ENCODE results near the gene UGT2A2. TPM values are rescaled to one million over a fixed set of nuclear protein-coding genes. Genes with fewer than 3 reads are reported as not detected.
A peak's percentile ranks its signal among the peaks of the same experiment; 100 is the strongest.
"Not testable (repeated sequence)": the region's sequence is repeated elsewhere in the genome, so short reads cannot be mapped to it uniquely, and the experiment has no call there.

Gene UGT2A2
- not detected in 2 replicates for total RNA-seq (2021)
- Bru-seq, nascent RNA: percentile 32 among the genes with signal in this experiment
- BruChase-seq, experiment 1, labeled RNA remaining after a 2-hour chase: not detected
- not detected for BruChase-seq, experiment 2, labeled RNA remaining after a 6-hour chase
- long read RNA-seq: 0 reads

DNA sequence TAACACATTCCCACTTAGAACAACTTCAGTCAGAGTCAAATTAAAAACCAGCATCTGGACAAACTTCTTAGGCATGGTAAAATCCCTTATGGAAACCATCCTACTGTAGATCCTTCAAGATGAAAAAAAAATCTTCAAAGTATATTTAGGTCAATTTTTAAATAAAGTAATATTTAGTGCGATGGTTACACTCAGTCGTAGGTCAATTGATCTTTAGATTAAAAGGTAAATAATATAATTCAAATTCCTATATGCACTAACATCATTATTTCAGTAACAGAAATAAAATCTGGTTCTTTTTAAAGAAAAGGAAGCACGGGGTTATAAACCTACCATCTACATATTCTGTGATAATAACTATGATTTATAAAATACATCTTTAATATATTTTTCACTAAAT is at the start of gene UGT2A2:
Gene UGT2A2, minus strand, starts transcription at position 101 of the 400 bp plus-strand sequence. Its CDS starts 2 bp downstream, at position 99.
- TF ChIP-seq, protein P1, sequence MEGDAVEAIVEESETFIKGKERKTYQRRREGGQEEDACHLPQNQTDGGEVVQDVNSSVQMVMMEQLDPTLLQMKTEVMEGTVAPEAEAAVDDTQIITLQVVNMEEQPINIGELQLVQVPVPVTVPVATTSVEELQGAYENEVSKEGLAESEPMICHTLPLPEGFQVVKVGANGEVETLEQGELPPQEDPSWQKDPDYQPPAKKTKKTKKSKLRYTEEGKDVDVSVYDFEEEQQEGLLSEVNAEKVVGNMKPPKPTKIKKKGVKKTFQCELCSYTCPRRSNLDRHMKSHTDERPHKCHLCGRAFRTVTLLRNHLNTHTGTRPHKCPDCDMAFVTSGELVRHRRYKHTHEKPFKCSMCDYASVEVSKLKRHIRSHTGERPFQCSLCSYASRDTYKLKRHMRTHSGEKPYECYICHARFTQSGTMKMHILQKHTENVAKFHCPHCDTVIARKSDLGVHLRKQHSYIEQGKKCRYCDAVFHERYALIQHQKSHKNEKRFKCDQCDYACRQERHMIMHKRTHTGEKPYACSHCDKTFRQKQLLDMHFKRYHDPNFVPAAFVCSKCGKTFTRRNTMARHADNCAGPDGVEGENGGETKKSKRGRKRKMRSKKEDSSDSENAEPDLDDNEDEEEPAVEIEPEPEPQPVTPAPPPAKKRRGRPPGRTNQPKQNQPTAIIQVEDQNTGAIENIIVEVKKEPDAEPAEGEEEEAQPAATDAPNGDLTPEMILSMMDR (conservative IDR thresholded peaks at IDR 0.05; ENCODE audit: low read depth, low read length): no peak
- no peak for TF ChIP-seq EZH2 (IDR thresholded peaks at IDR 0.05; ENCODE audit: borderline replicate concordance, low read depth, low read length, poor library complexity, severe bottlenecking)
- Histone ChIP-seq H3K27ac (ENCODE audit: low read depth, low read length, poor library complexity, severe bottlenecking) (no peak within 1 kb of the TSS), H3K9me3 (ENCODE audit: low read depth, low read length, poor library complexity, severe bottlenecking) (no peaks in the 10 kb centered on the region), H3K4me1 (ENCODE audit: insufficient read depth, low read length, poor library complexity, severe bottlenecking) (no peaks in the 10 kb centered on the region), H3K36me3 (ENCODE audit: insufficient read depth, low read length, poor library complexity, severe bottlenecking) (no peaks in the 10 kb centered on the region), H3K4me3 (ENCODE audit: low read depth, low read length, poor library complexity, severe bottlenecking) (no peak within 1 kb of the TSS), H3K27me3 (replicated peaks; ENCODE audit: insufficient read depth, low read depth, low read length, poor library complexity) (no peaks in the 10 kb centered on the region)
- DNase-seq (ENCODE audit: low spot score): no peak
- ChIA-PET CTCF (no interaction called here), POLR2A (ENCODE audit: low non-redundant PET) (no interaction called here)
- intact Hi-C loops (cut with micrococcal nuclease; ENCODE audit: unreplicated experiment): no loop called here
- BruUV-seq (replicated peaks): no TSS peak

DNA sequence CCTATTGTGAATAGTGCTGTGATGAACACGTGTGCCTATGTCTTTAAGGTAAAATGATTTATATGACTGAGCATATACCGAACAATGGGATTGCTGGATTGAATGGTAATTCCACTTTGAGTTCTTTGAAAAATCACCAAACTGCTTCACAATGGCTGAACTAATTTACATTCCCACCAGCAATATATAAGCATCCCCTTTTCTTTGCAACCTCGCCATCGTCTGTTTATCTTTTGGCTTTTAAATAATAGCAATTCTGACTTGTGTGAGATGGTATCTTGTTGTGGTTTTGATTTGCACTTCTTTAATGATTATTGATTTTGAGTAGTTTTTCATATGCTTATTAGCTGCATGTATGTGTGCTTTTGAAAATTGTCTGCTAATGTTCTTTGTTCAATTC is 45.4 kb upstream of the UGT2A2 start:
- intact Hi-C loops (cut with micrococcal nuclease; ENCODE audit: unreplicated experiment): loop anchor here (10.0 kb wide), 1 partner anchor 830 kb away; the partner anchor contains the start of gene AMTN
- Histone ChIP-seq H3K36me3 (ENCODE audit: insufficient read depth, low read length, poor library complexity, severe bottlenecking) (no peaks in the 10 kb centered on the region), H3K9me3 (ENCODE audit: low read depth, low read length, poor library complexity, severe bottlenecking) (no peaks in the 10 kb centered on the region), H3K27ac (ENCODE audit: low read depth, low read length, poor library complexity, severe bottlenecking) (no peak overlapping the region), H3K4me1 (ENCODE audit: insufficient read depth, low read length, poor library complexity, severe bottlenecking) (no peaks in the 10 kb centered on the region), H3K27me3 (replicated peaks; ENCODE audit: insufficient read depth, low read depth, low read length, poor library complexity) (no peaks in the 10 kb centered on the region), H3K4me3 (ENCODE audit: low read depth, low read length, poor library complexity, severe bottlenecking) (no peak overlapping the region)
- no peak for DNase-seq (ENCODE audit: low spot score)
- ChIA-PET CTCF (no interaction called here), POLR2A (ENCODE audit: low non-redundant PET) (no interaction called here)
- BruUV-seq (replicated peaks): no TSS peak
- TF ChIP-seq, protein P1 (conservative IDR thresholded peaks at IDR 0.05; ENCODE audit: low read depth, low read length): no peak
- no peak for TF ChIP-seq EZH2 (IDR thresholded peaks at IDR 0.05; ENCODE audit: borderline replicate concordance, low read depth, low read length, poor library complexity, severe bottlenecking)

DNA sequence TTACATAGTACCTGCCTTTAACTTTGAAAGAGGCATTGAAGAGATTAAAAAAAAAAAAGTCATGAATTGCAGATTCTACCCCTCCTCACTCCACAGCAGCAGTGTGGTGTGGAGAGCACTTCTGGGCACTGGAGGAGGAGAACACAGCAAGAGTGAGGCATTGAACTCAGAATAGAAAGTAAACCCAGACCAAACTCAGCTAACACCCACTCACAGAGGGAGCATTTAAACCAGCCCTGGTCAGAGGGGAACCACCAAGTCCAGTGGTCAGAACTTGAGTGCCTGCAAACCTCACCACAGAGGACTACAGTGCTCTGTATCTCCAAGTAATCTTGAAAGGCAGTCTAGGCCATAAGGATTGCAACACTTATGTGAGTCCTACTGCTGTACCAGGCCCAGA is 29.2 kb upstream of the UGT2A2 start:
- Histone ChIP-seq H3K9me3 (ENCODE audit: low read depth, low read length, poor library complexity, severe bottlenecking) (no peaks in the 10 kb centered on the region), H3K27ac (ENCODE audit: low read depth, low read length, poor library complexity, severe bottlenecking) (no peak overlapping the region), H3K36me3 (ENCODE audit: insufficient read depth, low read length, poor library complexity, severe bottlenecking) (no peaks in the 10 kb centered on the region), H3K4me3 (ENCODE audit: low read depth, low read length, poor library complexity, severe bottlenecking) (no peak overlapping the region), H3K27me3 (replicated peaks; ENCODE audit: insufficient read depth, low read depth, low read length, poor library complexity) (no peaks in the 10 kb centered on the region), H3K4me1 (ENCODE audit: insufficient read depth, low read length, poor library complexity, severe bottlenecking) (no peaks in the 10 kb centered on the region)
- TF ChIP-seq EZH2 (IDR thresholded peaks at IDR 0.05; ENCODE audit: borderline replicate concordance, low read depth, low read length, poor library complexity, severe bottlenecking): no peak
- TF ChIP-seq, protein P1 (conservative IDR thresholded peaks at IDR 0.05; ENCODE audit: low read depth, low read length): no peak
- ChIA-PET POLR2A (ENCODE audit: low non-redundant PET) (no interaction called here), CTCF (no interaction called here)
- DNase-seq (ENCODE audit: low spot score): no peak
- BruUV-seq (replicated peaks): no TSS peak
- intact Hi-C loops (cut with micrococcal nuclease; ENCODE audit: unreplicated experiment): no loop called here

DNA sequence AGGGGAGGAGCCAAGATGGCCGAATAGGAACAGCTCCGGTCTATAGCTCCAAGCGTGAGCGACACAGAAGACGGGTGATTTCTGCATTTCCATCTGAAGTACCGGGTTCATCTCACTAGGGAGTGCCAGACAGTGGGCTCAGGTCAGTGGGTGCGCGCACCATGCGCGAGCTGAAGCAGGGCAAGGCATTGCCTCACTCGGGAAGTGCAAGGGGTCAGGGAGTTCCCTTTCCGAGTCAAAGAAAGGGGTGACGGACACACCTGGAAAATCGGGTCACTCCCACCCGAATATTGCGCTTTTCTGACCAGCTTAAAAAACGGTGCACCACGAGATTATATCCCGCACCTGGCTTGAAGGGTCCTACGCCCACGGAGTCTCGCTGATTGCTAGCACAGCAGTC is 24.6 kb upstream of the UGT2A2 start:
- BruUV-seq (replicated peaks); CTCF ChIA-PET; DNase-seq (ENCODE audit: low spot score); intact Hi-C loops (cut with micrococcal nuclease; ENCODE audit: unreplicated experiment); H3K4me3 ChIP-seq (ENCODE audit: low read depth, low read length, poor library complexity, severe bottlenecking); POLR2A ChIA-PET (ENCODE audit: low non-redundant PET); H3K4me1 ChIP-seq (ENCODE audit: insufficient read depth, low read length, poor library complexity, severe bottlenecking); H3K9me3 ChIP-seq (ENCODE audit: low read depth, low read length, poor library complexity, severe bottlenecking); H3K36me3 ChIP-seq (ENCODE audit: insufficient read depth, low read length, poor library complexity, severe bottlenecking); H3K27me3 ChIP-seq (replicated peaks; ENCODE audit: insufficient read depth, low read depth, low read length, poor library complexity); H3K27ac ChIP-seq (ENCODE audit: low read depth, low read length, poor library complexity, severe bottlenecking): not testable (repeated sequence)

DNA sequence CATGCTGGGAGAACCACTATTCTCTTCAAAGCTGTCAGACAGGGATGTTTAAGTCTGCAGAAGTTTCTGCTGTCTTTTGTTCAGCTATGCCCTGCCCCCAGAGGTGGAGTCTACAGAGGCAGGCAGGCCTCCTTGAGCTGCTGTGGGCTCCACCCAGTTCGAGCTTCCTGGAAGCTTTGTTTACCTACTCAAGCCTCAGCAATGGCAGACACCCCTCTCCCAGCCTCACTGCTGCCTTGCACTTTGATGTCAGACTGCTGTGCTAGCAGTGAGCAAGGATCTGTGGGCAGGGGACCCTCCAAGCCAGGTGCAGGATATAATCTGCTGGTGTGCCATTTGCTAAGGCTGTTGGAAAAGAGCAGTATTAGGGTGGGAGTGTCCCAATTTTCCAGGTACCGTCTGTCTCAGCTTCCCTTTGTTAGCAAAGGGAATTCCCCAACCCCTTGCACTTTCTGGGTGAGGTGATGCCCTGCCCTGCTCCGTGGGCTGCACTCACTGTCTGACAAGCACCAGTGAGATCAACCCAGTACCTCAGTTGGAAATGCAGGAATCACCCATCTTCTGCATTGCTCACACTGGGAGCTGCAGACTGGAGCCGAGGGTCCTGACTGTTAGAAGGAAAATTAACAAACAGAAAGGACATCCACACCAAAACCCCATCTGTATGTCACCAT is 21.8 kb upstream of the UGT2A2 start:
- H3K4me1 ChIP-seq (ENCODE audit: insufficient read depth, low read length, poor library complexity, severe bottlenecking); H3K27ac ChIP-seq (ENCODE audit: low read depth, low read length, poor library complexity, severe bottlenecking); H3K27me3 ChIP-seq (replicated peaks; ENCODE audit: insufficient read depth, low read depth, low read length, poor library complexity); H3K36me3 ChIP-seq (ENCODE audit: insufficient read depth, low read length, poor library complexity, severe bottlenecking); intact Hi-C loops (cut with micrococcal nuclease; ENCODE audit: unreplicated experiment); DNase-seq (ENCODE audit: low spot score); H3K9me3 ChIP-seq (ENCODE audit: low read depth, low read length, poor library complexity, severe bottlenecking); H3K4me3 ChIP-seq (ENCODE audit: low read depth, low read length, poor library complexity, severe bottlenecking); POLR2A ChIA-PET (ENCODE audit: low non-redundant PET); CTCF ChIA-PET; BruUV-seq (replicated peaks): not testable (repeated sequence)
